ENCODE measurements around the gene NKX6-2. TPM values are rescaled to one million over a fixed set of nuclear protein-coding genes. Genes with fewer than 3 reads are reported as not detected.

The NKX6-2 gene
- total and polyA plus RNA-seq, 5 donors from 2014 or later = 0.82 TPM; not detected in 4

GRCh38 chr10:132790934-132791829, 5.2 kb upstream of the NKX6-2 start:
- no peaks in the 10 kb centered on the region for H3K27me3 ChIP-seq (ENCODE audit: control insufficient read depth, insufficient read depth, low read length)
- no peaks in the 10 kb centered on the region for H3K9me3 Mint-ChIP-seq

GRCh38 chr10:132790470-132790869, 4.5 kb upstream of the NKX6-2 start:
- Mint-ChIP-seq H3K4me1 (no peaks in the 10 kb centered on the region), H3K27ac (no peak overlapping the region), H3K36me3 (no peaks in the 10 kb centered on the region), H3K27me3 (no peaks in the 10 kb centered on the region), H3K9me3 (no peaks in the 10 kb centered on the region), H3K4me3 (no peak overlapping the region)
- ATAC-seq (ENCODE audit: low read depth in 2 of 2) (no peak), DNase-seq (no peak)
- H3K27me3 ChIP-seq (ENCODE audit: control insufficient read depth, insufficient read depth, low read length) = no peaks in the 10 kb centered on the region
- H3K27ac ChIP-seq (ENCODE audit: insufficient read depth, low read length, poor library complexity, severe bottlenecking) = no peak overlapping the region
- no peaks in the 10 kb centered on the region for H3K36me3 ChIP-seq (ENCODE audit: control insufficient read depth, insufficient read depth, low read length)
- peaks cover 11% of the 10 kb centered on the region for H3K4me1 ChIP-seq (ENCODE audit: control insufficient read depth, insufficient read depth, low read length, poor library complexity, severe bottlenecking)
- no peaks in the 10 kb centered on the region for H3K9me3 ChIP-seq (ENCODE audit: control insufficient read depth in 2 of 2, low read length in 2 of 2)
- no peak overlapping the region for H3K4me3 ChIP-seq (ENCODE audit: low read depth, low read length)

More at GRCh38 chr10:132790934-132791829, 5.2 kb upstream of the NKX6-2 start:
- Histone ChIP-seq H3K9me3 (ENCODE audit: control insufficient read depth in 2 of 2, low read length in 2 of 2) (no peaks in the 10 kb centered on the region), H3K4me3 (ENCODE audit: low read depth, low read length) (no peak overlapping the region), H3K4me1 (ENCODE audit: control insufficient read depth, insufficient read depth, low read length, poor library complexity, severe bottlenecking) (peaks cover 11% of the 10 kb centered on the region), H3K27ac (ENCODE audit: insufficient read depth, low read length, poor library complexity, severe bottlenecking) (no peak overlapping the region), H3K36me3 (ENCODE audit: control insufficient read depth, insufficient read depth, low read length) (no peaks in the 10 kb centered on the region)
- DNase-seq (no peak), ATAC-seq (ENCODE audit: low read depth in 2 of 2) (no peak)
- Mint-ChIP-seq H3K27me3 (no peaks in the 10 kb centered on the region), H3K27ac (no peak overlapping the region), H3K36me3 (no peaks in the 10 kb centered on the region), H3K4me3 (no peak overlapping the region), H3K4me1 (no peaks in the 10 kb centered on the region)

- H3K36me3 Mint-ChIP-seq = no peaks in the 10 kb centered on the region
- ATAC-seq (ENCODE audit: low read depth in 2 of 2) (no peak), DNase-seq (no peak)
- Histone ChIP-seq H3K27ac (ENCODE audit: insufficient read depth, low read length, poor library complexity, severe bottlenecking) (no peak overlapping the region), H3K36me3 (ENCODE audit: control insufficient read depth, insufficient read depth, low read length) (no peaks in the 10 kb centered on the region), H3K4me3 (ENCODE audit: low read depth, low read length) (no peak overlapping the region), H3K4me1 (ENCODE audit: control insufficient read depth, insufficient read depth, low read length, poor library complexity, severe bottlenecking) (peaks cover 11% of the 10 kb centered on the region), H3K9me3 (ENCODE audit: control insufficient read depth in 2 of 2, low read length in 2 of 2) (no peaks in the 10 kb centered on the region), H3K27me3 (ENCODE audit: control insufficient read depth, insufficient read depth, low read length) (no peaks in the 10 kb centered on the region)
- H3K9me3 Mint-ChIP-seq = no peaks in the 10 kb centered on the region
- no peak overlapping the region for H3K27ac Mint-ChIP-seq
- no peak overlapping the region for H3K4me3 Mint-ChIP-seq
- no peaks in the 10 kb centered on the region for H3K4me1 Mint-ChIP-seq
- H3K27me3 Mint-ChIP-seq = no peaks in the 10 kb centered on the region
Measured at GRCh38 chr10:132789659-132790148, 3.8 kb upstream of the NKX6-2 start.

- Mint-ChIP-seq H3K4me1 (peaks cover 0 to 3% (median 0%) of the 10 kb centered on the region in 4 donors), H3K27me3 (peaks cover under 1% of the 10 kb centered on the region), H3K36me3 (no peaks in the 10 kb centered on the region), H3K9me3 (no peaks in the 10 kb centered on the region), H3K27ac (no peak overlapping the region), H3K4me3 (no peak overlapping the region)
- Histone ChIP-seq H3K9me3 (ENCODE audit: control insufficient read depth in 2 of 2, low read length in 2 of 2) (no peaks in the 10 kb centered on the region), H3K27me3 (ENCODE audit: control insufficient read depth, insufficient read depth, low read length) (no peaks in the 10 kb centered on the region), H3K4me1 (ENCODE audit: control insufficient read depth, insufficient read depth, low read length, poor library complexity, severe bottlenecking) (peaks cover 11% of the 10 kb centered on the region), H3K27ac (ENCODE audit: insufficient read depth, low read length, poor library complexity, severe bottlenecking) (no peak overlapping the region), H3K4me3 (ENCODE audit: low read depth, low read length) (no peak overlapping the region), H3K36me3 (ENCODE audit: control insufficient read depth, insufficient read depth, low read length) (no peaks in the 10 kb centered on the region)
- ATAC-seq (ENCODE audit: low read depth in 2 of 2) (no peak), DNase-seq (no peak)
Measured at GRCh38 chr10:132788831-132789219, 2.9 kb upstream of the NKX6-2 start.

GRCh38 chr10:132788180-132788830, 2.4 kb upstream of the NKX6-2 start:
- no peak for DNase-seq
- Histone ChIP-seq H3K27ac (ENCODE audit: insufficient read depth, low read length, poor library complexity, severe bottlenecking) (no peak overlapping the region), H3K36me3 (ENCODE audit: control insufficient read depth, insufficient read depth, low read length) (peaks cover 2% of the 10 kb centered on the region), H3K4me3 (ENCODE audit: low read depth, low read length) (no peak overlapping the region), H3K4me1 (ENCODE audit: control insufficient read depth, insufficient read depth, low read length, poor library complexity, severe bottlenecking) (peaks cover 11% of the 10 kb centered on the region), H3K9me3 (ENCODE audit: control insufficient read depth in 2 of 2, low read length in 2 of 2) (no peaks in the 10 kb centered on the region), H3K27me3 (ENCODE audit: control insufficient read depth, insufficient read depth, low read length) (no peaks in the 10 kb centered on the region)
- Mint-ChIP-seq H3K27me3 (peaks cover 6% of the 10 kb centered on the region), H3K4me1 (peaks cover 0 to 5% (median 0%) of the 10 kb centered on the region in 4 donors), H3K27ac (no peak overlapping the region), H3K4me3 (no peak overlapping the region), H3K36me3 (no peaks in the 10 kb centered on the region), H3K9me3 (peaks cover 0 to 2% (median 0%) of the 10 kb centered on the region in 7 donors)
- no peak for ATAC-seq (ENCODE audit: low read depth in 2 of 2)

- H3K27ac ChIP-seq (ENCODE audit: insufficient read depth, low read length, poor library complexity, severe bottlenecking) = no peak overlapping the region
- no peak overlapping the region for H3K4me3 ChIP-seq (ENCODE audit: low read depth, low read length)
- ATAC-seq (ENCODE audit: low read depth in 2 of 2) (no peak), DNase-seq (no peak)
- peaks cover 12% of the 10 kb centered on the region for H3K27me3 Mint-ChIP-seq
- H3K27me3 ChIP-seq (ENCODE audit: control insufficient read depth, insufficient read depth, low read length) = no peaks in the 10 kb centered on the region
- H3K4me1 Mint-ChIP-seq = peaks cover 0 to 5% (median 0%) of the 10 kb centered on the region in 4 donors
- H3K4me3 Mint-ChIP-seq = no peak overlapping the region
- H3K36me3 ChIP-seq (ENCODE audit: control insufficient read depth, insufficient read depth, low read length) = peaks cover 4% of the 10 kb centered on the region
- no peak overlapping the region for H3K27ac Mint-ChIP-seq
- H3K9me3 Mint-ChIP-seq = peaks cover 0 to 2% (median 0%) of the 10 kb centered on the region in 7 donors
- H3K9me3 ChIP-seq (ENCODE audit: control insufficient read depth in 2 of 2, low read length in 2 of 2) = no peaks in the 10 kb centered on the region
- H3K36me3 Mint-ChIP-seq = peaks cover 7% of the 10 kb centered on the region
- H3K4me1 ChIP-seq (ENCODE audit: control insufficient read depth, insufficient read depth, low read length, poor library complexity, severe bottlenecking) = peaks cover 11% of the 10 kb centered on the region
Measured at GRCh38 chr10:132787495-132788179, 1.7 kb upstream of the NKX6-2 start.

GRCh38 chr10:132786884-132787494, 1.0 kb upstream of the NKX6-2 start:
- H3K9me3 Mint-ChIP-seq = peaks cover 0 to 2% (median 0%) of the 10 kb centered on the region in 7 donors
- DNase-seq = no peak
- peaks cover 0 to 5% (median 0%) of the 10 kb centered on the region in 4 donors for H3K4me1 Mint-ChIP-seq
- no peak for ATAC-seq (ENCODE audit: low read depth in 2 of 2)
- H3K4me3 Mint-ChIP-seq = no peak overlapping the region
- Histone ChIP-seq H3K9me3 (ENCODE audit: control insufficient read depth in 2 of 2, low read length in 2 of 2) (no peaks in the 10 kb centered on the region), H3K27me3 (ENCODE audit: control insufficient read depth, insufficient read depth, low read length) (no peaks in the 10 kb centered on the region), H3K27ac (ENCODE audit: insufficient read depth, low read length, poor library complexity, severe bottlenecking) (no peak overlapping the region), H3K4me3 (ENCODE audit: low read depth, low read length) (no peak overlapping the region), H3K4me1 (ENCODE audit: control insufficient read depth, insufficient read depth, low read length, poor library complexity, severe bottlenecking) (peaks cover 11% of the 10 kb centered on the region), H3K36me3 (ENCODE audit: control insufficient read depth, insufficient read depth, low read length) (peaks cover 4% of the 10 kb centered on the region)
- H3K36me3 Mint-ChIP-seq = peaks cover 9% of the 10 kb centered on the region
- H3K27me3 Mint-ChIP-seq = peaks cover 12% of the 10 kb centered on the region
- no peak overlapping the region for H3K27ac Mint-ChIP-seq
